NCI-H69 (cell line): ENCODE measurements around the gene LCN10.

Experiments used
- DNase-seq: peaks from one replicate; lab custom pipeline; 2025; lab: John Stamatoyannopoulos, UW

The LCN10 gene

GRCh38 chr9:136700959-136701667 is 41.6 kb downstream of the LCN10 start:
- DNase-seq: no peak

GRCh38 chr9:136700304-136700703 is 42.4 kb downstream of the LCN10 start:
- DNase-seq: no peak

- DNase-seq: no peak
Measured at GRCh38 chr9:136698635-136699246, 44.0 kb downstream of the LCN10 start.

GRCh38 chr9:136697821-136698526 is 44.8 kb downstream of the LCN10 start:
- peak; percentile 44 for DNase-seq

DNA sequence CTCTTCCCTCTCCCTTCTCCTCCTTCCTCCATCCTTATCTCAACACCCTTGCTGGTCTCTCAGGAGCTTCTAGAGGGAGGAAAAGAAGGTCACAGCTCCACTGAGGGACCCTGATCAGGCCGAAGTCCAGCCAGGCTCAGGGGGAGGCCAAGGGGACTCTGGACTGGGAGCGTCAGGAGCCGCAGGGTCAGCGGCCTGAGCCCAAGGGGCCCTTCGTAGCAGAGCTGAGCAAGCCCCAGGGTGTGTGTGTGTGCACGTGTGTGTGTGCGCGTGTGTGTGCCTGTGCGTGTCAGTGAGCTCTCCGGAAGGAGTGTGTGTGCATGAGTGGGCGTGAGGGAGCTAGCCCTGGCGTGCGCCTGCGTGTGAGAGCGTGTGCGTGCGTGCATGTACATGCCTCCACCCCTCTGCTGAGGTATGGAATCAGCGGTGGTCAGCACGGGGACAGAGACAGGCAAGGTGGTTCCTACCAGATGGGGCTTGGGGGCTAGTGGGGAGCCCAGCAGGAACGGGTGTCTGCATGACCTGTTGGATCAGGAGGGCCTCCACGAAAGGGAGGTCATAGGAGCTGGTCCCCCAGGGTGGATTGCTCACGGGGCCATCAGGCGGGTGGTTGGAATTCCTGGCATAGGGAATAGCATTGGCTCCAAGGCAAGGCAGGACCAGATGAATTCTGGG is 45.5 kb downstream of the LCN10 start:
- peak; percentile 50 for DNase-seq

GRCh38 chr9:136696502-136696901 is 46.2 kb downstream of the LCN10 start:
- no peak for DNase-seq

DNA sequence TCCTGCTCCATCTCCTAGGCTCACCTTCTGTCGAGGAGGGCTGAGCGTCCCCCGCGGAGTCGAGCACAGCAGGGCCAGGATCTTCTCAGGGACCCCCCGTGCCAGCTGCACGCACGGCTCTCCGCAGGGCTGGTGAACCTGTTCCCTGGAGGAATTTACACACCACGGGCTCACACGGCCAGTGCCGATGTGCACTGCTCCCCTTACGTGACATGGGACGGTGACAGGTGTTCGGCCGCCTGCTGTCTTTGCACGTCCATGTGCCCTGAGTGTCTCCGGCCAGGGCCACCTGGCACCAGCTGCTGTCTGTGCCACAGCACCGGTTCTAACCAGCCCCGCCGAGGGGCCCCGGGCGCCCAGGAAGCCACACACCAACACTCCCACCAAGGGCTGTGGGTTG is 46.8 kb downstream of the LCN10 start:
- peak; percentile 97 for DNase-seq

GRCh38 chr9:136695435-136695895 is 47.3 kb downstream of the LCN10 start:
- DNase-seq: peak; percentile 99

- DNase-seq: no peak
Measured at GRCh38 chr9:136694872-136695247, 47.9 kb downstream of the LCN10 start.

DNA sequence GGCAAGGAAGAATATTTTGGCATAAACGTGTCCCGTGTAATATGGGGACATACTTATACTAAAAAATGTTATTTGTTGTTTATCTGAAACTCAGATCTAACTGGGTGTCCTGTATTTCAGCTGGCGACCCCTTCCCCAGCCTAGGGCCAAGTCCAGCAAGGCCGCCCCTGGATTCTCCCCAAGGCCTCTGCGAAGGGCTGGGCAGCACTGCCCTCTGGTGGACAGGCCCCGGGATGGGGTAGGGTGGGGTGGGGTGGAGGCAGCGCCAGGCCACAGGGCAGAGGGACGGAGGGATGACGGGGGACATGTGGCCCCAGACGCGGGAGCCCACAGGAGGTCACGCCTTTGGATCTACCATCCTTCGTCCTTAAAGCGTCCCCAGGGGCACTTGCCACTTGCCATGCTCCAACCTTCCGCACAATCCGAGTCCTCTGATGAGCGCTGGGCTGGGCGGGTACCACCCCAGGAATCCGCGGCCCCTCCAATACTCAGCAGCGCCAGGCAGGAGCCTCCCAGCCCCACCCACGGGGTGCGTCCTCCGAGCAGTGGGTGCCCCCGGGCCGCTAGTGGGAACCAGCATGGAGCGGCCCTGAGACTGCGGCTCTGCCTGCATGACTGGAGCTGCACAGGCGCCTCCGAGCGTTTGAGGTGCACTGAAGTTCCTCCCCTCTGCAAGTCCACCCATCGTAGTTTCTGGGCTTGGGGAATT is 48.4 kb downstream of the LCN10 start:
- peak; percentile 77 for DNase-seq

DNA sequence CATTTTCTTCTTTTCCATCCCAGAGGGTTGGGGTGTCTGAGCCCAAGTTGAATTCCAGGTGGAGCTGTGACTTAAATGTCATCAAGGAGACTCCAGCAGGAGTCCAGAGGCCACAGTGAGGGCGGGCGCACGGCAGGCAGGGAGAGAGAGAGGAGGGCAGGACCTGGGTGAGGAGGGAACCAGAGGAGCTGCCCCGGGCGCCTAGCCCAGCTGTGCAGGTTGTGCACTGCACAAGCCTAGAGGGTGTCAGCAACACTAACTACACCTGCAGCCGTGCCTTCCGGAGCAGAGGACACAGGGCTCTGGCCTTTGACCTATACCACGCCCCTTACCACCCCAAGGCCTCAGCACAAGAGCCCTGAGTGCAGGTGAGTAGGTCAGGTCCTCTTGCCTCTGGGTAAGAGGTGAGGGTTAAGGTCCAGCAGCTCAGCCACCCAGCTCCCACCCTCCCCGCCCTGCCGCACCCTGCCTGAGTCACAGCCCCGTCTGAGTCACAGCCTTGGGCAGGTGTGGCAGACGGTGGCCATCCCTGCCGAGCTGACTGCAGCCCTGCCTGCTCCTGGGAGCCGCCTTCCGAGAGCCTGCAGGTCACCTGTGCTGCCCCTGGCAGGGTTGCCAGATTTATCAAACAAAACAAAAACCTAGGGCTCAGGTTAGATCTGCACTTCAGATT is 49.1 kb downstream of the LCN10 start:
- DNase-seq: peak; percentile 83

DNA sequence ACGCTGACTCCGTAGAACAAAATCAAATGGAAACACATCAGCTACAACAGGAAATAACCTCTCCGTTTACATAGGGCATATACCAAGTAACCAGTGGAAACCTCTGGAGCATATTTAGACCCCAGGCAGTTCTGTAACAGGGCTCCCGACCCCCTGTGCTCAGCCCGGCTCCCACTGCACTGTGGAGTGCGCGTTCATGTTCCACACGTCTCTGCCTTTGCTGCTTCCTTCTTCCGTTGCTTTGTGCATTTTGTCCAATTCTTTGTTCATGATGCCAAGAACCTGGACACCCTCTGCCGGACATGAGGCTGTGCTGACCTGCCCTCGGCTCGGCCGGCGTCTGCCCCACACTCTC is 49.6 kb downstream of the LCN10 start:
- no peak for DNase-seq

- no peak for DNase-seq
Measured at GRCh38 chr9:136692185-136693134, 50.3 kb downstream of the LCN10 start.

- DNase-seq: peak; percentile 90
Measured at GRCh38 chr9:136691316-136692184, 51.2 kb downstream of the LCN10 start.

GRCh38 chr9:136690806-136691261 is 51.9 kb downstream of the LCN10 start:
- peak; percentile 90 for DNase-seq

GRCh38 chr9:136690104-136690805 is 52.5 kb downstream of the LCN10 start:
- peak; percentile 45 for DNase-seq

DNA sequence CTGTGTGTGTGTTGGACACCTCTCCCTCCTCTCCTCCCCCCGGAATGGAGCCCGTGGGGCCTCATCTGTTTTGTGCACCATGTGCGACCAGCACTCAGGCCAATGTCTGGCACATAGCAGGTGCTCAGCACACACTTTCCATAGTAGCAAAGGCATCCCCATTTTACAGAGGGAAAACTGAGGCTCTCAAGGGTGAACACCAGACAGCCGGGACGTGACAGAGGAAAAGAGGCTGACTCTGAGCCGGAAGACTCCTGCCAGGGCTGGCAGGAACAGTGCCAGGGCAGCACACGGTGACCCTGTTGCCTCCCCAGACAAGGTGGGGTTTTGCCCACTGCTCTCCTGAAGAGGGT is 53.7 kb downstream of the LCN10 start:
- DNase-seq: no peak

DNA sequence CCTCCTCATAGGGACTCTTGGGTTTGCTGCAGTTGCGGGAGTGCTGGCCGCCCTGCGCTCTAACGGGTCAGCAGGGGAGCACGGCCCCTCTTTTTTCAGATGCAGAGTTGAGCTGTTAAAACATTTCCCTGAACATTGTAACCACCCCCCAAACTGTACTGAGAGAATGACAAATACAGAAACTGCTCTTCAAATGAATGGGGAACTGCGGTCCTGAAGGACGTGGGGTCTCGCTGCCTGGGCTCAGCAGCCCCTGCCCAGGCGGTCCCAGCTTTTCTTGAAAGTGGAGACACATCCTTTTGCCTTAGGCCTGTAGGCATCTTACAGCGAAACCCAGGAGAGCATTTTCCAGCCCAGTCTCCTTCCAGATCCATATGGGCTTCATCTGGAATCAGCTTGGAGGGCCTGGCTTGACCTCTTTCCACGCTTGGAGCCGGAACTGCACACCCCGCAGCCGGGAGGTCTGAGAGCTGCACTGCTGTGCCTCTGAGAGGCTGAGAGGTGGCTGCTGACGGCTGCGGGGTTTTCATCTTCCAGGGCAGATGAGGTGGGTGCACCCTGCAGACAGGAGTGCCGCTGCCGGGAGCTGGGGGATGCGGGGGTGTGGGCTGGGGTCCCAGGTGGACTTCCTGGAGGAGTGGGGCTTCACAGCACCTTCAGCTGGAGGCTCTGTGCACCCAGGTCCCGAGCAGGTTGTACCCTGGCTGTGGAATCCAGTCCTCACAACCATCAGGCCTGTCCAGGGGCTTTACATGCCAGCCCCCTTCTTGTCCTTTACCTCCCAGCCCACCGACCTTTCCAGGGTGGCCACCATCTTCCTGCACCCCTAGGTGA is 54.2 kb downstream of the LCN10 start:
- peak; percentile 22 for DNase-seq
